Activated CD4-positive, CD25-positive, alpha-beta regulatory T cell treated with anti-CD3 and anti-CD28 coated beads, Interleukin-2, amount 50 U/mL, for 24 hours (primary cell): ENCODE data around the gene GSTO2.

ENCODE experiments used
- ATAC-seq, 2 donors: fragments of 150-1000 bp; cut with Tn5 transposase; one replicate each; pipeline ENCODE4 v1.10.0; 2021; ENCODE audit warnings: mild to moderate bottlenecking in 1 of 2, moderate library complexity in 1 of 2

GSTO2 gene

GRCh38 chr10:104281694-104282093 is 12.7 kb downstream of the GSTO2 start:
- no peak for ATAC-seq

DNA sequence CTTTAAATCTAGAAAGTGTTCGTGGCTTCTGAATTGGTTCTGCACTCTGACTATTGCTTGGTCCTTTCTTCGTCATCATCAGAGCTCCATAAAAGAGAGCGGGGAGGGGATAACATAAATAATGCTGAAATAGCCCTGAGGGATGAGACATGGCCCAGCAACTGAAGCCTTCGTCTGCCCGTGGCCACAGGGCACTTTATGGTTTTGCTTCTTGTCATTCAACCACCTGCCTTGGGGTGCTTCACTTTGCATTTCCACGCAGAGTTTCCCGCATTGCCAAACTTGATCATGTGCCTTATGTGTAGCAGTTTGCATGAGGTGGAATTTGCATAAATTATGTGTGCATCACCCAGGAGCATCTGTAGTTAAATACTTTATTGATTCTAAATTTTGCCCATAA is 15.9 kb downstream of the GSTO2 start:
- ATAC-seq = no peak

DNA sequence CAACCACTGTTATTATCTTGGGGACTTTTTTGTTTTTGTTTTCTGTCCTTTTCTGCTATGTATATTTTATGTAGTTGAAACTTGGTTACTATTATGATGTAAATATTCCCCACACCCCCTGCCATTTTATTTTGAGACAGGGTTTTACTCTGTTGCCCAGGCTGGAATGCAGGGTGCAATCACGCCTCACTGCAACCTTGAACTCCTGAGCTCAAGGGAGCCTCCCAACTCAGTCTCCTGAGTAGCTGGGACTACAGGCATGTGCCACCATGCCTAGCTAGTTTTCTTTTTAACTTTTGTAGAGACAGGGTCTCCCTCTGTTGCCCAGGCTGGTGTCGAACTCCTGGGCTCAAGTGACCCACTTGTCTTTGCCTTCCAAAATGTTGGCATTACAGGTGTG is 18.0 kb downstream of the GSTO2 start:
- no peak for ATAC-seq

DNA sequence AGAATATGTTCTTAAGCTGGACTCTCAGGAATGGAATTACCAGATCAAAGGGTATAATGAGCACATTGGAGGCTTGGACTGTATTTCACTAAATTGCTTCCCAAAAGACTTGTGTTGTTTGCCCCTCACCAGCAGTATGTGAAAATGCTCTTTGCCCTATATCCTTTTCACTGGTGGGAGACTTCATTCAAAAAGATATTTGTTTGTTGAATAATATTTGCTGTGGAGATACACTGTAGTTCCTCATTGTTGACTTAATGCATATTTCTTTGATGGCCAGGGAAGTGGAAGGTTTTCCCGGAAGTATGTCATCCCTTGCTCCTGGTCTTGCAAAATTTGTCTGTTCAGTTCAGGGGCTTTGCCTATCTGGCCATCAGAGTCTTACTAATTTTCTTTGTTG is 19.4 kb downstream of the GSTO2 start:
- ATAC-seq = no peak

DNA sequence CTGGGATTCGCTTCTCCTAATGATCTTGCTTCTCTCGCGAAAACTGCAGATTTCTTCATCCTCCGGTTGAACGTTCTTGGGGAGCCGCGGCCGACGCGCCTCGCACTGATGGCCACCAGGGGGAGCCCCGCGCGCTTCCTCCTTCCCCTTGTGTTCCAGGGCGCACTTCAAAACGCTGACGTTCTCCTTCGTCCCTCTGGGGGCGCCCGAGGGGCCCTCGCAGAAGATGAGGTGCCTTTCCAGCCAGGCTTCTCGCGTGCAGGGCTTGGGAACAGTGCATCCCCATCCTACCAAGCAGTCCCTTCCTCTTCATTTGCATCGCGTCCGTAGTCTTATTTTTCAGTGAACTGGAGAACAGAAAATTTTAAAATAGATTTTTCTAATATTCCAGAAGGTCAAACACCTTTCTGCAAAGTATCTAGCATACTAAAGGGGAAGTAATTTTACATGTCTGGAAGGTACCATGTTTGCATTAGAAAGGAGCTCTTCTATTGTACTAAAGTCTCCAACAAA is 22.5 kb downstream of the GSTO2 start:
- peak; percentile 92 to 96 for ATAC-seq

DNA sequence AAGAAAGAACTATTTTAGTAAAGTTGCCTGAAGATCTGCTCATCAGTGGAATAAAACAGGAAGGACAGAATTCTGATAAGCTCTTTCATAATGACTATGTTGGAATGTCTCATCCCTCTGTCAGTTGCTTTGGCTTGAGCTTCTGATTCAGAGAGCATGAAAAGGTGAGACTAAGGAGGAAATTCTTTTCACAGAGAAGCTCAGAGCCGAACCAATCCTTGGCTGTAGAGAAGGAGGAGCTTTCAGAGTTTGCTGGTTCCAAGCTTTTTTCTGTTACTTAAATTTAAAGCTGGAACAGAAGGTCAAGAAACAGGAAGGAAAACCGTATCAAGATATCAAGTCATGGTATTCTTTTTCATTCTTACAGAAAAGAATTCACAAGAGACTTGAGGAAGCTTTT is 24.0 kb downstream of the GSTO2 start:
- no peak for ATAC-seq

DNA sequence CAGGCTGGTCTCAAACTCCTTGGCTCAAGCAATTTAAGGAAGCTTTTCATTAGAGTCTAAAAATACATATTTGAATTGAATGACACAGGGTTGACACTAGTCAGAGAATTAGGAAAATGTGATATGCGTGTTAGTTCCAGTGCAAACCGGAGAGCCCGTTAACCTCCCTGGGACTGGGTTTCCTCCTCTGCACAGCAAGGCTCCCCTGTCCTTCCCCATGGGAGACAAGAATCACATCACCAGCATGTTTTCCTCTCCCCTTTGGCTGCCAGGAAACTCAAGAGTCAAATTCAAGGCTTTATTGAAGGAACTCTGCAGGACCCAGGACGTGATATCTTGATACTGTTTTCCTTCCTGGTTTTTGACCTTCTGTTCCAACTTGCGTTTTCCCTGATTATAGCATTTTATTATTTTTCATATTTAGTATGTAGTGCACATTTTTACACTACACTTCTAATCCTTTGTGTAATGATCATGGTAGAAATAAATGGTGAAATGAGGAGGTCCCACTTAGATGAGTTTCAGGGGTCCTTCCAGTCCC is 24.9 kb downstream of the GSTO2 start:
- ATAC-seq = no peak

DNA sequence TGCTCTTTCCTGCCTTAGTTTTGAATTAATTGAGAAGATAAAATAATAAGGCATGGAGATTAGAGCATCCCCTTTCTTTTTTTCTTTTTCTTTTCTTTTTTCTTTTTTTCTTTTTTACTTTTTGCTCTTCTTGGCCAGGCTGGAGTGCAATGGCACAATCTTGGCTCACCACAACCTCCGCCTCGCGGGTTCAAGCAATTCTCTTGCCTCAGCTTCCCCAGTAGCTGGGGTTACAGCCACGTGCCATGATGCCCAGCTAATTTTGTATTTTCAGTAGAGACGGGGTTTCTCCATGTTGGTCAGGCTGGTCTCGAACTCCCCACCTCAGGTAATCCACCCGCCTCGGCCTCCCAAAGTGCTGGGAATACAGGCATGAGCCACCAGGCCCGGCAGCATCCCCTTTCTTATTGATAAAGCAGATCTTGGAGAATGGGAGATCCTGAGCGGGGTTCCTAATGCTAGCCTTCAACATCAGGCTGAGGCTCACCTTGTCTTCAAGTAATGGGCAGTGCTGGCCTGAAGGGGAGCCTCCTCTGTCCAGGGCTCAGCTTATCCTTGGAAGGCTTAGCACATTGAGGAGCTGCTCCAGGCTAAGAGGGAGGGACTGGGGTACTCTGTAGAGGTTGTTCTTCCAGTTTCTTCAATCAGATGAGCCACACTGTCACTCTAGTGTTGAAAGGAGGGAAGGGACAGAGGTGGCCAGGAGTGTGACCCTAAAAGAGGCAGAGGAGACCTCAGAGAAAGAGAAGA is 27.9 kb downstream of the GSTO2 start:
- ATAC-seq = no peak

DNA sequence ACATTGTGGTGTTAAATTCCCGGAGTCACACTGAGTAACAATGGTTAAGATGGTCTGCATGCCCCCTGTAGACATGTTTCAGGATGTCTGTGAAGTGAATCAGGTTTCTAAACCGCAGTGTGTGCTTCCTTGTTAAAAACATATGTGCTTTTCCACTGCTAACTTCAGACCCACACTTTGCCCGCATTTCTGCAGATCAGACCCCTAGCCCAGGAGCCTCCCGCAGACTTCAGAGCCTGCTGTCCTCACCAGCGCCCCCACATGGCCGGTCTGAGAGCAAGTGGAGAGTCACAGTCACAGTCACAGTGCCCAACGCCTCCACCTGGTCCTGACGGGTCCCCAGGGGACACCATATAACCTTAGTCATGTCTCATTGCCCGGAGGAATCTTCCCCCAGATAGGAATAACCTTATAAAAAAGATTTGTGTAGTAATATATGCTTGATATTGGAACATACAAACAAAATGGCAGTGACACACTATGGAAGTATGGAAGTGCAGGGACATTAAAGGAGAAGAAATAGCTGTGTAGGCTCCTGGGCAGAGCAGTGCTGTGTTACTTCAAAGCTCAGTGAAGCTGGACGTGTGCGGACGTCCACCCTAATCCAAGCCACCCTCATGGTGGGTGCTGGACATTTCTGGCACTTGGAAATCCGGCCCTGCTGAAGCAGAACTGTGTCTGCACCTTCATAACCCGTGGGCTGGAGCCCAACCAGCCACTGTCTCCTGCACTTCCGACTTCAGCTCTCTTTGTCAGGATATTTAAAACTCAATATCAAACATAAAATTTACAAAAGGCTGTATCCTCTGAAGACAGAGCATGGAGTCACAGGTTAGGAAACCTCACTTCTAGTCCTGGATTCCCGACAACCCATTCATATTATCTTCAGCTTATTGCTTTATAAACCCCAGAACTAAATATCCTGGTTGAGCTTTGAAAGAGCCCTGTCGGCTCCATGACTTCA is 29.0 kb downstream of the GSTO2 start:
- ATAC-seq = no peak

DNA sequence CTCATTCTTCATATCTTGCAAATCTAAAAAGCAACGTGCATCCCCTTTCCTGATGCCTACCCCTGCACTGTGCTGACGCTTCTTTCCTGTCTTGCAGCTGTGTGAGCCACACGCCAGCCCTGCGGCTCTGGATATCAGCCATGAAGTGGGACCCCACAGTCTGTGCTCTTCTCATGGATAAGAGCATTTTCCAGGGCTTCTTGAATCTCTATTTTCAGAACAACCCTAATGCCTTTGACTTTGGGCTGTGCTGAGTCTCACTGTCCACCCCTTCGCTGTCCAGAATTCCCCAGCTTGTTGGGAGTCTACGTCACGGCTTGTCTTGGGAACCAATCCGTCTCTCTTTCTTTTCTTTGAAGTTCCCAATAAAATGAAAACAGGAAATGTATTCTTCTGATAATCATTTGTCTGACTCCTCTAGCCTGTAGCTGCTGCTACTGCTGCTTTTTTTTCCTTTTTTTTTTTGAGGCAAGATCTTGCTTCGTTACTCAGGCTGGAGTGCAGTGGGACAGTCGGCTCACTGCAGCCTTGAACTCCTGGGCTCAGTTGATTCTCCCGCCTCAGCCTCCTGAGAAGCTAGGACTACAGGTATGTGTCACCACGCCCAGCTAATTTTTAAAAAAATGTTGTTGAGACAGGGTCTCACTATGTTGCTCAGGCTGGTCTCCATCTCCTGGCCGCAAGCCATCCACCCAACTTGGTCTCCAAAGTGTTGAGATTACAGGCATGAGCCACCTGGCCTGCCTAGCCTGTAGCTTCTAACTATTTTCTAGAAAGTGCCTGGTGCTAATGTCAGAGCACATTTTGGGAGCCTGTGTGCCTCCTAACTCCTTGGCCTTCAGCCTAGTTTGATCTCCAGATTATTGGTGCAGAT is 30.3 kb downstream of the GSTO2 start:
- no peak for ATAC-seq

GRCh38 chr10:104300002-104300735 is 31.2 kb downstream of the GSTO2 start:
- ATAC-seq = no peak

DNA sequence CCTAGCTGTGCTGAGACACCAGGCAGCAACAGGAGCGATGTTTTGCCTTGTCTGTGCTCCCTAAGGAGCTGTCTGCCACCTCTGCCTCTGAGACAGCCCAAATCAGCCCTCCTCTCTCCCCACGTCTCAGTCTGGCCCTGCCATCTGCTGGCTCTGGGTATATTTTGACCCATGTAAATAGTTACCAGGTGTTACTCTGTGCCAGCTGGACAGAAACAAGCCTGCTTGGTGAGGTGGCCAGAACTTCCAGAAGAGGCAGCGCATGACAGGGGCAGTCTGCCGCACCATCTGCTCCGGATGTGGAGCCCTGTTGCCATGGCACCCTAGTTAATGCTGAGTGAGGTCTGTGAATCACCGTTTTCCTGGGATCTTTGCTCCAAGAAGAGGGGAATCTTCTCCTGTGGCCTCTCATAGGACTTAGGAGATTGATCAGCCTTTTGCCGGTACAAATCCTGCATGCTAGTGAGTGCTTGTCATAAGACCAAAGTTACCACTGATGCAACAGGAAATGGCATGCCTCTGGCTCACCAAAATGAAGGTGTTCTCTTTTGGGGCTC is 31.8 kb downstream of the GSTO2 start:
- peak in 1 of 2 donors; percentile 26 for ATAC-seq

DNA sequence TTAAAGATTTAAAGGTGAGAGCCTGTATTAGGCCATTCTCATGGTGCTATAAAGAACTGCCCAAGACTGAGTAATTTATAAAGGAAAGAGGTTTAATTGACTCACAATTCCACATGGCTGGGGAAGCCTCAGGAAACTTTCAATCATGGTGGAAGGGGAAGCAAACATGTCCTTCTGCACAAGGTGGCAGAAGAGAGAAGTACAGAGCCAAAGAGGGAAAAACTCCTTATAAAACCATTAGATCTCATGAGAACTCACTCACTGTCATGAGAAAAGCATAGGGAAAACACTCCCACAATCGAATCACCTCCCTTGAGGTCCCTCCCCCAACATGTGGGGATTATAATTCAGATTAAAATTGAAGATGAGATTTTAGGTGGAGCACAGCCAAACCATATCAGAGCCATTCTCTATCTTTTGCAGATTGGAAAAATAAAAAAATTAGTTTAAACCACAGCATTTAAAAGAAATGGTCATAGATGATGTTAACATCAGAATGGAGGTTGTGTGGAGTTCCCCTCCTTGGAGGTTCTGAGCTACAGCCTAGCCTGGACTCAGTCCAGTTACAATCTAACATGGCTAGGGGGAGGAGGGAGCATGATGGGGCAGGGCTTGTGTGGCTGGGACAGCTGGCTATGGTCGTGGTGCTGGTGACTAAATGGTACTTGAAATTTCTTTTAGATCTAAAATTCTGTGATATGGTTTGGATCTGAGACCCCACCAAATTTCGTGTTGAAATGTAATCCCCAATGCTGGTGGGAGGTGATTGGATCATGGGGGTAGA is 33.1 kb downstream of the GSTO2 start:
- ATAC-seq = no peak

DNA sequence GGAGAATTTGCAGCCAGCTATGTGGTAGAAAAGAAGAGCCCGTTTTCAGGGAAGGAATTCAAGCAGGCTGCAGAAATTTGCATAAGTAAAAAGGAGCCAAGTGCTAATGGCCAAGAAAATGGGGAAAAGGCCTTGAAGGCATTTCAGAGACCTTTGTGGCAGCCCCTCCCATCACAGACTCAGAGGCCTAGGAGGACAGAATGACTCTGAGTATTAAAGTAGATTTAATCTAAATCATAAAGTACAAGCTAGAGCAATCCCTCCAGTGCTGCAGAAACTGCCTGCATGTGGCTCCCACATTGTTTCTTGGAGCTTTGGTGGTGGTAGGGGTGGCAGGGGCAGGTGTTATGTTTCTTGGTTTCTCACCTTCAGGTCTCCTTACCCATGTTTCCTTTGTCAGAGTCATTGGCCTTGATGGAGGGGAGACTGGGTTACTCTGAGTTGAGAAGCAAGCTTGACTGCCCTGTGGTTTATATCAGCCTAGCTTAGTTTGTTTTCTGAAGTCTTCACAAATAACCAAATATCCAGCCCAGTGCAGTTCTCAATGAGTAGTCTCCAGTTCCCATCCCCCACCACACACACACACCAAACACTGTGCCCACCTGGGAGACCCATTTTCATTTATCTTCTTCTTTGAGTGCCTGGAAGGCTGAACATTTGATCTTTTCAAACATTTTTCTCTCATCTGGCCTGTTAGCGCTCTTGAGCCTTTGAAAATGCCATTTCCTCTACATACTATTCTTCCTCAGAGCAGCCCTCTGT is 34.8 kb downstream of the GSTO2 start:
- no peak for ATAC-seq

GRCh38 chr10:104304356-104304745 is 35.4 kb downstream of the GSTO2 start:
- no peak for ATAC-seq

- ATAC-seq = no peak
Observed at GRCh38 chr10:104304927-104305326, 35.9 kb downstream of the GSTO2 start.

- no peak for ATAC-seq
Observed at GRCh38 chr10:104306897-104307296, 37.9 kb downstream of the GSTO2 start.

DNA sequence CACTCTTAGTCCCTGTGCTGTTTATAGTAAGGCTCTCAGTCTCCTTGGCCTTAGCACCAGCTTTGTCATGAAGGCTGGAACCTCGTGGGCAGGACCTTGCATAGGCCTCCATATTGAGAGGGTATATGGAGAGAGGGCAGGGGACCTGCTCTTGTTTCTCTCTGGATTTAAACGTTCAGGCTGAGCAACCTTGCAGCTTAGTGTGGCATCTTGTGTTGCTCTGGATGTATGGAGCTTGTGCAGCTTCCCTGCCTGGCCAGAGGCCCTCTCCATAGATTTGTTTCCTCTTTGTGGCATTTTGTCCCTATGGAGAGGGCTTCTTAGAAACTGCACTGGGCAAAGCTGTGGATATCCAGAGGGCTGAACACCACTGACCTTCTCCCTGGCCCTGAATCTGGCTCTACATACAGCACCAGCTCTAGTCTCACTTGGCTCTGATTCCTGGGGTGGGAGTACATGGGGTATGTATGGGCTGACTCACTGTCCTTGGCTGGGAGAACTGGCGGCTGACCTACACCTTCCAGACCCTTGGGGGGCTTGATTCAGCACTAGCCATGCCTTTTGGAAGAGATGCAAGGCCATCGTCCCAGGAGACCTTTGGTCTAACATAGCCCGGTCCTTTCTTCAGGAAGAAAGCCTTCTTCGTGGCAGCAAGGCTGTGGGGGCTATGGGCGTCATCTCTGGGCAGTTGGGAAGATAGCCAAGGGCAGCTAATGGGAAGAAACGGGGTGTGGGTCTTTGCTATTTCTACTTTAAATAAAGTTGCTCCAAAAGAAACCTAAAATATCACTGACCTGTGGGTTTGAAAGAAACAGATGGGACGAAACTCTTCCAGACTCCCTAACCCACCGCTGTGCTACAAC is 38.8 kb downstream of the GSTO2 start:
- no peak for ATAC-seq

DNA sequence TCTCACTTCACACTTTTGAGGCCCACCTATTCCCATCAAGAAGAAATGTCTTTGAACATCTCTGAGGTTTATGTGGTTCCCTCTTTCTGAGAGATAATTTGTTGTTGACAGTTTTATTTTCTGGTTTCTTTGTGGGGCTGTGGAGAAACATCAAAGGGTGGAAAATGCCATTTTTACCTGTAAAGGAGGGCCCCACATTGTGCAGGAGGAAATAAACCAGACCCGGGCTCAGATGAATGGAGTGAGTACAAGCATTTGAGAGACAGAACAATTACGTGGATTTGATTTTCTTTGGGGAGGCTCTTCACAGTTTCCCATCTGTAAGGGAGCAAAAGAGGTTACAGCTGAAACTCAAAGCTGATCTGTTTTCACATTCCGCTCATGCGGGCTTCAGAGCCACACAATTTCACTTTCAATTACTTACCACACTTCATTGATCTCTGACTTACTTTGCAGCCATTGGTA is 39.5 kb downstream of the GSTO2 start:
- peak; percentile 67 to 72 for ATAC-seq
